HepG2 (cell line): ENCODE data around the gene RAD9A. TPM values are rescaled to one million over a fixed set of nuclear protein-coding genes. Genes with fewer than 3 reads are reported as not detected.

Source experiments
- GLI4 ChIP-seq: sonication (generic); formaldehyde crosslinking; IDR thresholded peaks from 2 replicates; pipeline ENCODE4 v1.5.1; 2020; ENCODE audit warnings: missing genetic modification reagents, mild to moderate bottlenecking, moderate library complexity, borderline replicate concordance
- GMEB1 ChIP-seq: sonication (generic); formaldehyde crosslinking; IDR thresholded peaks from 2 replicates; pipeline ENCODE4 v1.5.1; 2020; ENCODE audit warnings: missing genetic modification reagents, mild to moderate bottlenecking, borderline replicate concordance
- NFE2 ChIP-seq: sonication (generic); formaldehyde crosslinking; IDR thresholded peaks from 2 replicates; pipeline ENCODE4 v1.4.0; 2020; ENCODE audit warnings: missing genetic modification reagents
- SP4 ChIP-seq: sonication (generic); formaldehyde crosslinking; IDR thresholded peaks from 2 replicates; pipeline ENCODE4 v1.8.1; 2023; ENCODE audit warnings: mild to moderate bottlenecking, missing genetic modification reagents
- SPEN ChIP-seq: sonication (generic); formaldehyde crosslinking; IDR thresholded peaks from 2 replicates; pipeline ENCODE4 v1.5.1; 2020; ENCODE audit warnings: low read depth, mild to moderate bottlenecking, missing genetic modification reagents
- TSC22D2 ChIP-seq: sonication (generic); formaldehyde crosslinking; IDR thresholded peaks from 2 replicates; pipeline ENCODE4 v1.5.1; 2020; ENCODE audit warnings: missing genetic modification reagents, mild to moderate bottlenecking, borderline replicate concordance
- USF2 ChIP-seq, 2 experiments: sonication (generic) in 1 of 2; formaldehyde crosslinking in 1 of 2; IDR thresholded peaks; 2 replicates each; pipeline versions ENCODE4 v1.5.1 to v1.6.1; 2011 to 2020; ENCODE audit warnings: borderline replicate concordance in 1 of 2, low read depth in 1 of 2, low read length in 1 of 2, mild to moderate bottlenecking in 1 of 2, missing genetic modification reagents in 1 of 2, moderate library complexity in 1 of 2
- ZNF407 ChIP-seq: sonication (generic); formaldehyde crosslinking; IDR thresholded peaks from one replicate; pipeline ENCODE4 v1.5.1; 2020; ENCODE audit warnings: mild to moderate bottlenecking, missing genetic modification reagents; ENCODE audit errors: not compliant biosample characterization
- ZNF501 ChIP-seq: sonication (generic); formaldehyde crosslinking; IDR thresholded peaks from 2 replicates; pipeline ENCODE4 v1.5.1; 2020; ENCODE audit warnings: mild to moderate bottlenecking, moderate library complexity, missing genetic modification reagents
- ZNF749 ChIP-seq: sonication (generic); formaldehyde crosslinking; IDR thresholded peaks from 2 replicates; pipeline ENCODE4 v1.8.0; 2022; ENCODE audit warnings: mild to moderate bottlenecking, missing genetic modification reagents, moderate library complexity, borderline replicate concordance
- polyA plus RNA-seq, 8 experiments: library from polyadenylated mRNA; depleted of rRNA in 3 of 8; stranded (reverse) in 7 of 8; unstranded in 1 of 8; fragments of >200 nt; fragmentation: Illumina TruSeq in 4 of 8; extraction: Trizol in 4 of 8; gene quantifications; 2 replicates each; pipeline versions ENCODE4 v1.2.1 to v1.2.3, GENCODE V29; 2011 to 2016; ENCODE audit warnings: low read depth in 4 of 8, missing spikeins in 1 of 8, mixed read lengths in 1 of 8; ENCODE audit not compliant: insufficient read depth in 1 of 8
- total RNA-seq, 5 experiments: library from RNA; depleted of rRNA; stranded (reverse); fragments of >200 nt; fragmentation: Illumina TruSeq; extraction: Trizol; gene quantifications; 2 replicates each; pipeline ENCODE4 v1.2.3, GENCODE V29; 2016; ENCODE audit warnings: low read depth in 1 of 5
- TF ChIP-seq, protein P1 (sequence below): sonication (generic); formaldehyde crosslinking; IDR thresholded peaks from 2 replicates; pipeline ENCODE4 v1.9.0; 2021; ENCODE audit warnings: missing genetic modification reagents, borderline replicate concordance

Gene RAD9A
- total and polyA plus RNA-seq, 2 of the 13 experiments (the other 11 are each of a cell fraction or from before 2014, with no cell fraction given), result 10.1 to 15.7 TPM

DNA sequence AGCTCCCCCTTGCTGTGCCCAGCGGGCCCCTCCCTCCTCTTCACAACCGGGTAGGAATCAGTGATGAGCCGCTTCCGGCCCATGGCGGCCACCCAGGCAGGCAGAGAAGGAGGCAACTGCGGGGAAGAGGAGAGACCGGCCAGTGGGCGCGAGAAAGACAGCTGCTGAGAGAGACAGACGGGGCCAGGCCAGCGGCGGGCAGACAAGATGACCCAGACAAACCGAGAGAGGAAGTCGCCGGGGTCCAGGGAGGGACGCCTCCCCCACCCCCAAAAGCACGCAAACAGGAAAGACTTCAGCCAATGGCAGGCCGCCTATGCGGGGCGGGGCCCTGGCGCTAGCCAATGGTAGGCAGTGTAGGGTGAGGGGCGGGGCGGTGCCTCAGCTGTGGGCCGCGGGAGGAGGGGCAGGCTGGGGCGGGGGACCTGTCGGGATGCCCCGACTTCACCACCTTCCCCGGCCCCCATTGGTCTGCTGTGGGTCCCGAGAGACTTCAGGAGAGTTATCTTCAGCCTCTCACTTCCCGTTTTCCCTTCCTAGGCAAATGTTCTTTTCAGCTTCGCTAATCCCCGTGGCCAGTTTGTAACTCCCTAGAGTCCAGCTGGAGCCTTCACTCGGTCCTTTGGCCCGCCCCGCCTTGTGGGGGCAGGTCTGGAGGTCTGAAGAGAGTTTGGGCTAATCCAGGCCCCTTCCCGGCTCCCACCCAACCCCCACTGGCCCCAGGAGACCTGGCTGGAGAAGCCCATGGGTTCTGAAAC, 38.3 kb upstream of the RAD9A start, which contains the start of gene POLD4 (continued):
- TF ChIP-seq USF2 (IDR thresholded peaks at IDR 0.05; ENCODE audit: low read depth, low read length), result no peak
- TF ChIP-seq USF2 (CRISPR knock-in tag; IDR thresholded peaks at IDR 0.05; ENCODE audit: borderline replicate concordance), result no peak
- no peak for TF ChIP-seq ZNF407
- TF ChIP-seq GMEB1 (CRISPR knock-in tag), result peak; percentile 73; the same call in 1 of the 2 replicates
- 0 out of 2 replicates have a peak, but pooled peaks have one; percentile 49 for TF ChIP-seq ZNF749 (CRISPR knock-in tag)
- TF ChIP-seq ZNF501 (CRISPR knock-in tag), result peak; percentile 83
- TF ChIP-seq SPEN (CRISPR knock-in tag), result no peak; the same call in none of the 2 replicates
- no peak for TF ChIP-seq TSC22D2 (CRISPR knock-in tag)
- peak; percentile 33; the same call in 1 of the 2 replicates for TF ChIP-seq GLI4 (CRISPR knock-in tag)
- no peak for TF ChIP-seq NFE2 (CRISPR knock-in tag)
- TF ChIP-seq SP4 (CRISPR knock-in tag), result peak; percentile 84
- TF ChIP-seq, protein P1, sequence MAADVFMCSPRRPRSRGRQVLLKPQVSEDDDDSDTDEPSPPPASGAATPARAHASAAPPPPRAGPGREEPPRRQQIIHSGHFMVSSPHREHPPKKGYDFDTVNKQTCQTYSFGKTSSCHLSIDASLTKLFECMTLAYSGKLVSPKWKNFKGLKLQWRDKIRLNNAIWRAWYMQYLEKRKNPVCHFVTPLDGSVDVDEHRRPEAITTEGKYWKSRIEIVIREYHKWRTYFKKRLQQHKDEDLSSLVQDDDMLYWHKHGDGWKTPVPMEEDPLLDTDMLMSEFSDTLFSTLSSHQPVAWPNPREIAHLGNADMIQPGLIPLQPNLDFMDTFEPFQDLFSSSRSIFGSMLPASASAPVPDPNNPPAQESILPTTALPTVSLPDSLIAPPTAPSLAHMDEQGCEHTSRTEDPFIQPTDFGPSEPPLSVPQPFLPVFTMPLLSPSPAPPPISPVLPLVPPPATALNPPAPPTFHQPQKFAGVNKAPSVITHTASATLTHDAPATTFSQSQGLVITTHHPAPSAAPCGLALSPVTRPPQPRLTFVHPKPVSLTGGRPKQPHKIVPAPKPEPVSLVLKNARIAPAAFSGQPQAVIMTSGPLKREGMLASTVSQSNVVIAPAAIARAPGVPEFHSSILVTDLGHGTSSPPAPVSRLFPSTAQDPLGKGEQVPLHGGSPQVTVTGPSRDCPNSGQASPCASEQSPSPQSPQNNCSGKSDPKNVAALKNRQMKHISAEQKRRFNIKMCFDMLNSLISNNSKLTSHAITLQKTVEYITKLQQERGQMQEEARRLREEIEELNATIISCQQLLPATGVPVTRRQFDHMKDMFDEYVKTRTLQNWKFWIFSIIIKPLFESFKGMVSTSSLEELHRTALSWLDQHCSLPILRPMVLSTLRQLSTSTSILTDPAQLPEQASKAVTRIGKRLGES (CRISPR knock-in tag), result no peak
